ELF-1 (cell line): ENCODE measurements around the gene CTTNBP2NL.

ENCODE experiments used
- DNase-seq: peaks from one replicate; pipeline ENCODE4 v3.0.0-alpha.2; 2016; ENCODE audit warnings: low read depth, low spot score

Gene CTTNBP2NL

GRCh38 chr1:112395821-112396652 is at the start of gene CTTNBP2NL:
CTTNBP2NL (plus strand) TSS chr1:112396214; CDS start chr1:112416166, 19,952 bp downstream.
- DNase-seq = peak; percentile 99

- no peak for DNase-seq
Measured at GRCh38 chr1:112346801-112347350, 49.1 kb upstream of the CTTNBP2NL start.

GRCh38 chr1:112356765-112357164 is 39.2 kb upstream of the CTTNBP2NL start:
- DNase-seq = no peak

GRCh38 chr1:112357467-112357866 is 38.5 kb upstream of the CTTNBP2NL start:
- DNase-seq = no peak

- DNase-seq = no peak
Measured at GRCh38 chr1:112358061-112358770, 37.8 kb upstream of the CTTNBP2NL start.

GRCh38 chr1:112358798-112359408 is 37.1 kb upstream of the CTTNBP2NL start:
- peak; percentile 81 for DNase-seq

- peak; percentile 84 for DNase-seq
Measured at GRCh38 chr1:112359961-112360767, 35.9 kb upstream of the CTTNBP2NL start.

- DNase-seq = no peak
Measured at GRCh38 chr1:112363636-112364035, 32.4 kb upstream of the CTTNBP2NL start.

GRCh38 chr1:112368198-112368597 is 27.8 kb upstream of the CTTNBP2NL start:
- no peak for DNase-seq

GRCh38 chr1:112369392-112370285 is 26.4 kb upstream of the CTTNBP2NL start:
- peak; percentile 94 for DNase-seq

- DNase-seq = no peak
Measured at GRCh38 chr1:112370996-112371395, 25.0 kb upstream of the CTTNBP2NL start.

- DNase-seq = no peak
Measured at GRCh38 chr1:112371775-112372174, 24.2 kb upstream of the CTTNBP2NL start.

GRCh38 chr1:112373806-112374205 is 22.2 kb upstream of the CTTNBP2NL start:
- DNase-seq = no peak

- DNase-seq = no peak
Measured at GRCh38 chr1:112375701-112376100, 20.3 kb upstream of the CTTNBP2NL start.

GRCh38 chr1:112380356-112380755 is 15.7 kb upstream of the CTTNBP2NL start:
- DNase-seq = no peak

- DNase-seq = no peak
Measured at GRCh38 chr1:112381324-112382076, 14.5 kb upstream of the CTTNBP2NL start.

- no peak for DNase-seq
Measured at GRCh38 chr1:112383759-112384370, 12.1 kb upstream of the CTTNBP2NL start.

GRCh38 chr1:112386024-112386723 is 9.8 kb upstream of the CTTNBP2NL start:
- no peak for DNase-seq
